ENCODE results near the gene ARID1B. TPM values are rescaled to one million over a fixed set of nuclear protein-coding genes. Genes with fewer than 3 reads are reported as not detected.

ARID1B gene
- total RNA-seq, 2 donors from 2014 or later = 43.9 to 44.6 TPM

DNA sequence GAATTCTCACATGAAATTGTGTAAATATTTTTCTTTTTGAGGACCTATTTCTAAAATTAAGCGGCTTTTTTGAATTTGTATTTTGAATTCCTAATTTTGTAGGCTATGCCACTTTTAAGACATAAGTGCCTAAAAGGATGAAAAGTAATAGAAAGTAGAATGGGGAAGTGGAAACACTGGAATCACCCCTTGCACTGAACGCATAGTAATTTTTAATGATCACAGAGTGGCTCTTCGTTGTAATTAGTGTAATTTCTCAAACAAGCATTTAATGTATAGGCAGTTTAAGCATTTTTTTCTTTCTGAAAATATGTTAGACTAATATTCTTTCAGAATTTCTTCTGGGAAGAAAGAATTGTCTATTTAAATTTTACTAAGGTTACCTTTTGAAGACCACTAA is 73.2 kb downstream of the ARID1B start:
- TF ChIP-seq, protein P1, sequence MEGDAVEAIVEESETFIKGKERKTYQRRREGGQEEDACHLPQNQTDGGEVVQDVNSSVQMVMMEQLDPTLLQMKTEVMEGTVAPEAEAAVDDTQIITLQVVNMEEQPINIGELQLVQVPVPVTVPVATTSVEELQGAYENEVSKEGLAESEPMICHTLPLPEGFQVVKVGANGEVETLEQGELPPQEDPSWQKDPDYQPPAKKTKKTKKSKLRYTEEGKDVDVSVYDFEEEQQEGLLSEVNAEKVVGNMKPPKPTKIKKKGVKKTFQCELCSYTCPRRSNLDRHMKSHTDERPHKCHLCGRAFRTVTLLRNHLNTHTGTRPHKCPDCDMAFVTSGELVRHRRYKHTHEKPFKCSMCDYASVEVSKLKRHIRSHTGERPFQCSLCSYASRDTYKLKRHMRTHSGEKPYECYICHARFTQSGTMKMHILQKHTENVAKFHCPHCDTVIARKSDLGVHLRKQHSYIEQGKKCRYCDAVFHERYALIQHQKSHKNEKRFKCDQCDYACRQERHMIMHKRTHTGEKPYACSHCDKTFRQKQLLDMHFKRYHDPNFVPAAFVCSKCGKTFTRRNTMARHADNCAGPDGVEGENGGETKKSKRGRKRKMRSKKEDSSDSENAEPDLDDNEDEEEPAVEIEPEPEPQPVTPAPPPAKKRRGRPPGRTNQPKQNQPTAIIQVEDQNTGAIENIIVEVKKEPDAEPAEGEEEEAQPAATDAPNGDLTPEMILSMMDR (IDR thresholded peaks at IDR 0.05) = no peak
- Histone ChIP-seq H3K27me3 (no peaks in the 10 kb centered on the region), H3K4me1 (peaks cover 0 to 100% of the 10 kb centered on the region in 2 donors), H3K36me3 (no peaks in the 10 kb centered on the region), H3K27ac (peak overlapping the region; percentile 24 to 70), H3K4me3 (no peak overlapping the region), H3K9me3 (no peaks in the 10 kb centered on the region)
- no peak for DNase-seq (ENCODE audit: low spot score)

DNA sequence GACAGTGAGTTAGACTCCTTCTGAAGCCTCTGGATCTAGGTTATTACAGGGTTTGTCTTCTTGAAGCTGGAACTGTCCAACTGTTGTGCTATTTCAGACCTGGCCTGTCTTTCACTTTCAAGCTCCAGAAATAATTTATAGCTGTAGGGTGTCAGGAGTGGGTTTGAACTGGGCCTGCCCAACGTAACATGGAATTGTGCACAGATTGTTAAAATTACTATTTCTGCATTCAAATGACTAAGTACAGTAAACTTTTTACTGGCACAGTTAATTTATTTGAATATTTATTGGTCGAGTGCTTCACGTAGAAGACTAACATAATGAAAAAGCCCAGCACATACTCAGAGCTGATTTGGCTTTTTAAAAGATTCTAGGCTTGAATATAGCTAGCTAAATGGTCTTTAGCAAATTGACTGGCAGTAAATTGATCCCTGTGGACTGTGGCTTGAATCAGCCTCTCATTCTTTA is 74.3 kb downstream of the ARID1B start:
- Histone ChIP-seq H3K9me3 (no peaks in the 10 kb centered on the region), H3K27ac (peak overlapping the region; percentile 50 to 70), H3K4me1 (peaks cover 0 to 88% of the 10 kb centered on the region in 2 donors), H3K27me3 (no peaks in the 10 kb centered on the region), H3K4me3 (no peak overlapping the region), H3K36me3 (no peaks in the 10 kb centered on the region)
- TF ChIP-seq, protein P1 (IDR thresholded peaks at IDR 0.05) = no peak
- DNase-seq (ENCODE audit: low spot score) = no peak

DNA sequence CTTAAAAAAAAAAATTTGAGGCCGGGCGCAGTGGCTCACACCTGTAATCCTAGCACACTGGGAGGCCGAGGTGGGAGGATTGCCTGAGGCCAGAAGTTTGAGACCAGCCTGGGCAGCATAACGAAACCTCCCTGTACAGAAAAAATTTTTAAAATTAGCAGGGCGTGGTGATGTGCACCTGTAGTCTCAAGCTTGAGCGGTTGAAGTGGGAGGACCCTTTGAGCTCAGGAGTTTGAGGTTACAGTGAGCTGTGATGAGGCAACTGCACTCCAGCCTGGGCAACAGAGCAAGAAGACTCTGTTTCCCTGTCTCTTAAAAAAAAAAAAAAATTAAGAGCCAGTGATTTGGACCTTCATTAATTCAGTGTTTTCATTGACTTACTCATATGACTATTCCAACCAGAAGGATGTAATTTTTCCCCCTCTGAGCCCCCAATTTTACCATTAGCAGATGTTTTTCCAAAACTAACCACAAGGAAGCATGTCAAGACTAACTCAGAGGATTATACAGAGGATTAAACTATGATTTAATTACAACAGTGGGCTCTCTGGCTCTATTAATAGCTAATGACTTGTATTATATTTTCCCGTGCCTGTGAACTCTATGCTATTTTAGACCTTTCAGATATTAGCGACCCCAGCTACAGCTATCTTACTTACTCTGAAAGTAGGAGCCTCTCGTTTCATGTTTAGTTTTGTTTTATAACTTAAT is 75.1 kb downstream of the ARID1B start:
- H3K27ac ChIP-seq = peak overlapping the region; percentile 50 to 70
- peaks cover 0 to 88% of the 10 kb centered on the region in 2 donors for H3K4me1 ChIP-seq
- H3K4me3 ChIP-seq = no peak overlapping the region
- no peaks in the 10 kb centered on the region for H3K36me3 ChIP-seq
- no peaks in the 10 kb centered on the region for H3K9me3 ChIP-seq
- no peak for DNase-seq (ENCODE audit: low spot score)
- H3K27me3 ChIP-seq = no peaks in the 10 kb centered on the region
- TF ChIP-seq, protein P1 (IDR thresholded peaks at IDR 0.05) = no peak

DNA sequence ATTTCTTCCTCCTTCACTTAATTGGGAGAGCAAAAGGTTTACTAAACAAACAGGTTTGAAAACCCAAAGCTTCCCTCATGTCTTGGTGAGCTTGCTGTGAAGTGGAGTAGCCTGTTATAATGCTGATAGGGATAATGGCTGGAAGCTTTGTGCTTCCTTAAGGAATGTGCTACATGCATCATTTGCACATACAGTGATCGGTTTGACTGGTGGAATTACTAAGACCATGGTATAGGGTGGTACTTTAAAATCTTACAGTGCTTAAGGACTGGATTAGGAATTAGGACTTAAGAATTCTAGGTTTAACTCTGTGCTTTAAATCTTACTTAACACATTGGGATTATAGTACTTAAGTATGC is 75.7 kb downstream of the ARID1B start:
- DNase-seq (ENCODE audit: low spot score) = no peak
- Histone ChIP-seq H3K4me3 (no peak overlapping the region), H3K27ac (peak overlapping the region; percentile 50 to 70), H3K4me1 (peaks cover 0 to 88% of the 10 kb centered on the region in 2 donors), H3K36me3 (no peaks in the 10 kb centered on the region), H3K27me3 (no peaks in the 10 kb centered on the region), H3K9me3 (no peaks in the 10 kb centered on the region)
- TF ChIP-seq, protein P1 (IDR thresholded peaks at IDR 0.05) = no peak

DNA sequence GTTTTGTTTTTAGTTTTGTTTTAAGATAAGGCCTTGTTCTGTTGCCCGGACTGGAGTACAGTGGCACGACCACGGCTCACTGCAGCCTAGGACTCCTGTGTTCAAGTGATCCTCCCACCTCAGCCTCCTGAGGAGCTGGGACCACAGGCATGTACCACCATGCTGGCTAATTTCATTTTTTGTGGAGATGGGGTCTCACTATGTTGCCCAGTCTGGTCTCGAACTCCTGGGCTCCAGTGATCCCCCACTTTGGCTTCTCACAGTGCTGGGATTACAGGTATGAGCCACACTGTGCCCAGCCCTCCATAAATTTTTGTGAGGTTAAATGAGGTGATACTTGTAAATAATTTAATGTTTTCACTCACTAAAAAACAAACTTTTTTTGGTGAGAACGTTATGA is 76.6 kb downstream of the ARID1B start:
- Histone ChIP-seq H3K4me3 (no peak overlapping the region), H3K27ac (peak overlapping the region in 1 of 2 donors; percentile 70), H3K4me1 (peaks cover 0 to 79% of the 10 kb centered on the region in 2 donors), H3K27me3 (no peaks in the 10 kb centered on the region), H3K36me3 (no peaks in the 10 kb centered on the region), H3K9me3 (no peaks in the 10 kb centered on the region)
- DNase-seq (ENCODE audit: low spot score) = no peak
- TF ChIP-seq, protein P1 (IDR thresholded peaks at IDR 0.05) = no peak
